Astrocyte (in vitro differentiated cells and primary cell): ENCODE data around the gene DIP2A.

ENCODE experiments used
- CTCF ChIP-seq: IDR thresholded peaks from 2 replicates; pipeline ENCODE4 v1.5.1; 2011; ENCODE audit warnings: low read depth, mild to moderate bottlenecking, inconsistent platforms, low read length, moderate library complexity; ENCODE audit not compliant: insufficient read depth
- EZH2 ChIP-seq: IDR thresholded peaks from 2 replicates; pipeline ENCODE4 v1.6.1; 2012; ENCODE audit warnings: mild to moderate bottlenecking, low read length, inconsistent platforms; ENCODE audit not compliant: insufficient read depth

GRCh38 chr21:46600305-46600704 is 141.6 kb downstream of the DIP2A start:
- no peak for TF ChIP-seq CTCF
- TF ChIP-seq EZH2, result no peak
